Fibroblast of skin of right quadriceps (primary cell): ENCODE measurements around the gene EFL1.
"Not testable (repeated sequence)": the region's sequence is repeated elsewhere in the genome, so short reads cannot be mapped to it uniquely, and the experiment has no call there.

Experiments
- DNase-seq: peaks from one replicate; pipeline ENCODE4 v3.0.0-alpha.2; 2013

Gene EFL1

DNA sequence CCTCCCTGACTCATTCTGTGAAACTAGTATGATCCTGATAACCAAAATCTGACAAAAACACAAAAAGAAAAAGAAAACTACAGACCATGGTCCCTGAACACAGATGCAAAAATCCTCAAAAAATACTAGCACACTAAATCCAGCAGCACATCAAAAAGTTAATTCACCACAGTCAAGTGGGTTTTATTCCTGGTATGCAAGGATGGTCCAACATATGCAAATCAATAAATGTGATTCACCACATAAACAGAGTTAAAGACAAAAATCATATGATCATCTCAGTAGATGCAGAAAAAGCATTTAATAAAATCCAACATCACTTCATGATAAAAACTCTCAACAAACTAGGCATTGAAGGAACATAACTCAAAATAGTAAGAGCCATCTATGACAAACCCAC lies 12.9 kb upstream of the EFL1 start:
- DNase-seq, result no peak

DNA sequence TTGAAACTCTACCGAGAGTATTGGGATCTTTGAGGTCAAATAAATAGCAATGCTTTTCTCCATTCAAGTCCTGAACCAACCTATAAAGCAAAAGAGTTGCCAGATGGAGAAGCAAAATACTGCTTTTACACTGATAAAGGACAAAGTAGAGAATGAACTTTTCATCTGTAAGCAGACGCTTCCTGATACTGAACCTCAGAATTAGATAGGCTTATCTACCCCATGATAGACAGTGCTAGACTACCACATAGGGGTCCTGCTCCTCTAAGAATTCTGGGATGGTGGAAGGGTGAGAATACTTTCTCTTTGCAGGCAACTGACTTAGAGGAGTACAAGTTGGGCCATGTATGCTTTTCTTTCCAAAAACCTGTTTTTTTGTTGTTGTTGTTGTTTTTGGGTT lies 9.6 kb upstream of the EFL1 start:
- no peak for DNase-seq

DNA sequence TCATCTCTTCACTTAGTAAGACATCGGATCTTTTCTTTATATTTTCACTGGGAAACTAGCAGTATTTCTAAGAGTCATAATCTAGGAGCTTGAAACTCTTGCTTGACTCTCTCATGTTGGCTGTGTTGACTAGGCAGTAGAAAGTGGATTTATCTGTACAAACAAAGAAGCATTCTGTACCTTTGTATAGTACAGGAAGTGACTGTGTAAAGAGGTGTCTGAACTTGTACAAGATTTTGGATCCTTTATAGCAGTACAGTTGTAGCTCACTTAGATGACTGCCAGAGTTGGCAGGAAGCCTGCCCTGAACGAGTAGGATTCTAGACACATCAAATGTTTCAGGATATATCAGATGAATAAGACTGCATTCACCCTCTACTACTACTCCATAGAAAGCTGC lies 5.9 kb upstream of the EFL1 start:
- DNase-seq, result not testable (repeated sequence)

DNA sequence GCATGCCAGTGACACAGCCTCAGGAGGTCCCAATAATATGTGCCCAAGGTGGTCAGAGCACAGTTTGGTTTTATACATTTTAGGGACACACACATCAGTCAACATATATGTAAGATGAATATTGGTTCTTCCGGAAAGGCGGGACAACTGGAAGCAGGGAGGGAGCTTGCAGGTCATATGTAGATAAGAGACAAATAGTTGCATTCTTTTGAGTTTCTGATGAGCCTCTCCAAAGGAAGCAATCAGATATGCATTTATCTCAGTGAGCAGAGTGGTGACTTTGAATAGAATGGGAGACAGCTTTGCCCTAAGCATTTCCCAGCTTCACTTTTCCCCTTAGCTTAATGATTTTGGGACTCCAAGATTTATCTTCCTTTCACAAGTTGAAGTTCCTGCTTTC lies 4.6 kb upstream of the EFL1 start:
- DNase-seq, result not testable (repeated sequence)

DNA sequence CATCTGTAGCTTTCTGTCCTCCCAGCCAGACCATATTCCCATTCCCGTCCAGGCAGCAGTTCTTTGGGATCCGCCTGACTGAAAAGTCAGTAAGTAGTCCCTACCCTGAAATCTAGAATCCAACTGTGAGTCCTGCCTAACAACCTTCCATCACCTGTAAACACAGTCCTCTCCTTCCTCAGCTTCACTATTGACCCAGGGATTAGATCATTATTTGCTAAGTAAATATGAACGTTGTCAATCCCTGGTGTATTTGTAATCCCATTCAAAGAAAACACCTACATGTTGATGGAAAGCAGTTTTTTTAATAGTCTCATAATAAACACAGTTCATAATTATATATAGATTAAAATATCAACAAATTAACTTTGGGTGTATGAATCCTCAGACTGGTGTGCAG lies 816 bp upstream of the EFL1 start:
- DNase-seq, result no peak

DNA sequence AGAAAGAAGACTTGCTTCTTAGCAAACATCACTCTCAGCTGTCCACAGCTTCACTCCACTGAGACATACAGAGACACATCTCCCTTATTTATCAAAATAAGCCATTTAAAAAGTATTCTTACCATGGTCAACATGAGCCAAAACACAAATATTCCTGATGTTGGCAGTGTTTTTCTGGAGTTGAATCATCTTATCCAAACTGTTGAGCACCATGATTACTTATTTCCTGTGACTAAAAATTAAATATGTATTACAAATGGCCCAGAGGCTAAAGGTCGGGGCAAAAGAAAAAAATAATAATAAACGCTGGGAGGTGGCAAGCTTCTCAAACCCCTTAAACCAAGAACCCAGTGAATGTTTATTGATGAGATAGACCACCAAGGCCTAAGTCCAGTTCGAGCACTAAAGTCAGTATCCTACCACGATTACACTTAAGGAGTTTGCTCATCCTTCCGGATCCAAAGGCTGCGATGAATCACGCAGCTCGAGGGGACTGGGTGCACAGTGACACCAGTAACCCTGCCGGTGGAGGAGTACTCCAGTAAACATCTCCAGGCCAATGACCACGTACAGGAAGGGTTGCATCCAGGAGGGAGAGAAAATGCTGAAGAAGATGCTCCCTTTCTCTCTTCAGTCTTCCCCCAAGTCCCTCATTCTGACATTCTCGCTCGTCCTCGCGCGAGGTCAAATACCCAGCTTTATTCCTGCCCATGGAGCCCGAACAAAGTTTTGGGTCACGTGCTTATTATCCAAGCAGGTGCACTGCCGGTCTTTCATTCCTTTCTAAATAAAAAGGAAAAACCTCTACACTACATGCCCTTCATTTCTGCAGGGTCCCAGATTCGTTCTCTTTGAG lies 740 bp downstream of the EFL1 start:
- DNase-seq, result peak; percentile 48

DNA sequence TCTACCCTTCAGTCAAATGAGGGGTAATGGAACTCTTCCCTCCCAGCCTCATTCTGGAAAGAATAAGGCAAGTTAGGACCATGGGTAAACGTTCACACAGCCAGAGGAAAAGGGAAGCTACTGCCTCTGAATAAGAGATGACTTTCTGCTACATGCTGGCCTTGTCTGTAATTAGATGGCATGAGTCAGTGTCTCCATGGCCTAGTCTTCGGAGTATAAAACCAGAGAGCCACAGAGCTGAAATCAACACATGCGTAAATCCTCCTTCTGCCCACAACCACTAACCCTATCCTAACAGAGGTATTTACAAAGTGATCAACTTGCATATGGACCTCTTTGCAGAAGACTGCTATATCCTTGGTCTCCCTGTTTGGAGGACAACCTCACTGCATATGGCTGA lies 14.3 kb downstream of the EFL1 start:
- DNase-seq, result peak; percentile 45

DNA sequence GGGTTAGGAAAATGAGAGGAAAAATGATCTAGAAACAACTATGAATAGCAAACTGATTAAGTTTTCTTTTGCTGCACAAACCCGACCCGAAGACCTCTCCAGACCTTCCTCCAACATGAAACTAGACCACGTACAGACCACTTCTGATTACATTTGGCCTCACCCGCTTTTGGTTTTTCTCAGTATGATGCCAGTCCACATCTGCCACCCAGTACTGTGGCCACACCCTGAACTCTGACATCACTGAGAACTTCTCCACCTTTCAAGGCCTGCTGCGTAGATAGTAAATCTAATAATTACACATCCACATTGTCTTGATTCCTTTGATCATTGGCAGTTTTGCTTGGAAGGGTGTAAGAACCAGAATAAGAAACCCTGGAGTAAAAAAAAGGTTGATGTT lies 16.6 kb downstream of the EFL1 start:
- not testable (repeated sequence) for DNase-seq

DNA sequence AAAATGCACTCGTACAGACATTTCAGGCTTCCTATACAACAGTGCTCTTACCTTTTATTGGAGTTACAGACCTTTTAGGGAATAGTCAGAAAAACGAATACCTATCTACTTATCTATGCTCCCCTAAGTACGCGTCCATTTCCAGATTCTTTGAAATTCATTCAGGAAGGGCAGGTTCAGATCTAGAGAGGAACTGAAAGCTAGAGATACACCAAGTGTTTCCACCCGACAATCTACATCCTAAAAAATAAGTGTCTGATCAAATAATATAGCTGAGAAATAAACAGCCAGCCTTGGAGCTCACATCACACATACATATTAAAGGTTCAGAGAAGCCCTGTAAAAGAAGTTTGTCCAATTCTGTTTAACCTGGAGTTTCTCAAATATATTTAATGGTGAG lies 18.9 kb downstream of the EFL1 start:
- not testable (repeated sequence) for DNase-seq

DNA sequence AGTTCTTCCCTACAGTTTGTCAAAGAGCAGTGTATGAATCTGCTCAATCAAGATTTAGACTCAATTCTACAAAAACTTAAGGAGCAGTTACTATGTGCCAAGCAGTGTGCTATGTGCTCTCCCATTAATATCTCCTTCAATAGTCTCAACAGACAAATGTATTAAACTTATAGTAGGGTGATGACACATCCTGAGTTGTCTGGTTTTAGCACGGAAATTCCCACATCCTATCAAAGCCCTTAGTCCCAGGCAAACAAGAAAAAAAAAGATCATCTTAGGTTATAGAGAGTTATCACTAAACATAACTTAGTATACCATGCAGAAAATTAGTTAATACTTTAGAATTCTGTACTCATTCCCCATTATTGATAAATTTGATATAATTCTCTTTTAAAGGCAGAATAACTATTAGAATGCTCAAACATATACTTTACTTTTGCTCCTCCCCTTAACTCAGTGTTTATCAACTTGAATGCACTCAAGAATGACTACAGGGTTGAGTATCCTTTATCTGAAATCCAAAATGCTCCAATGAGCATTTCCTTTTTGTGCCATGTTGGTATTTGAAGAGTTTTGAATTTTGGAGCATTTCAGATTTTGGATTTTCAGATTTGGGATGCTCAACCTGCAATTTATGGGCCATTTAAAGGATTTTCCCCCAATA lies 20.6 kb downstream of the EFL1 start:
- peak; percentile 34 for DNase-seq

DNA sequence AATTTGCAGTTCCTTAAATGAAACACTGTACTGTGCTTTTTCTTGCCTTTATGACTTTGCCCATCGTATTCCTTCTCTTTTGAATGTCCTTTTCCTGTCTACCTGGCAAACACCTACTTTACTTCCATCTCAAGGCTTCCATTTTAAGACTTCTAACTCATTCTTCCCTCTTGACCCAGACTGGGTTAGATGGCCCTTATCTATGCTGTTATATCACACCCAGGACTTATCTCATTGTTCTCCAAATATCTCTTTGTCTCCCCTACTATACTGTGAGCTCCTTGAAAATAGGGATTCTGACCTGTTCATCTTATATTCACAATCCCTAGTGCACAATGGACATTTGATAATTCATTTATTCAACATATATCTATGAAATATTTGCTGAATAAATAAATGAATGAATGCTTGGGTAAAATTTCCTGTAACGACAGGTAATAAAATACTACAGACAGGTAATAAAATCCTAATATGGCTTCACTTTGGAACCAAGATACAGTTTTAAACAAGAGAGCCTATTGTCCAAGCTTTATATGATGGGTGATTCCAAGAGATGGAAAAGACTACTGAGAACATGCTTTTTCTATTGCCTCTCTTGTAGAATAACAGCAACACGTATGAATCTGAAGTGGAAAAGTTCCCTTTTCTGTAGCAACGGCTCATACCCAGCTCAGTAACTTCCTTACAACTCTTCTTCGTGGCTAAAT lies 22.7 kb downstream of the EFL1 start:
- DNase-seq, result no peak

DNA sequence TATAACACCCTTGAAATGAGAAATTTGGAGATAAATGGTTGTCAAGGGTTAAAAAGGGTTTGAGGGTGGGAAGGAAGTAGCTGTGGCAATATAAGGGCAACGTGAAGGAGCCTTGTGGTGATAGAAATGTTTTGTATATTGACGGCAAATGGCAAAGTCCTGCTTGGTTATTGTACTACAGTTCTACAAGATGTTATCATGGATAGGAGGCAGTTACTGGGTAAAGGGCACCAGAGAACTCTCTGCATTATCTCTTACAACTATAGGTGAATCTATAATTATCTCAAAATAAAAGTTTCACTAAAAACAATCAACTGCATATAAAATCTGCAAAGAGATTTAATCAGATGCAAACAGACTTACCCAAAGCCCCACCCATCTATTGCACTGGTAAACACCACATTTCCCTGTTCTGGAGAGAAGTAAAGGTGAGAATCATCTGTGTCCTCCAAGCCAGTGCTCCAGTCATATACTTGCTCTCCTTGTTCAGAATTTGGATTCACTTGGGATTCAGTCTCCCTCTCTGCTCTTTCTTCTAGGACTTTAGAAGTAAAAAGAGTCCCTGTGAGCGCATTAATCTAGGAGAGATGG lies 24.5 kb downstream of the EFL1 start:
- not testable (repeated sequence) for DNase-seq

DNA sequence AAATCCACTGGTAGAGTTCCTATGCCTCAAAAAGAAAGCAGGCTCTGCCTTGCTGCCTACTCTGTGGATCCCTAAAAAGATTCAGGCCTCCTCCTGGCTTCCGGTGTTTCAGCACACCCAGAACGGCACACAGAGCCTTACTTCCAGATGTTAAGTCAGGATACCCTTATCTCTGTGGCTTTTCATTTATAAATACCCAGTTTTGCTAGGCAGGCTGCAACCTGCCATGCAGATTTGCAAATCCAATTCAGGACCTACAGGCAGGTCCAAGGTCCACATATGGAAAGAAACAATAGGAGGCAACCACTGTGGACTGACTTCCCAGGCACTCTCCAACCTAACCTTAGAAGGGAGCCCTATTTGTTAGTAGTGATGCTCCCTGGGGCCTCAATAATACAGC lies 30.7 kb downstream of the EFL1 start:
- DNase-seq, result no peak

DNA sequence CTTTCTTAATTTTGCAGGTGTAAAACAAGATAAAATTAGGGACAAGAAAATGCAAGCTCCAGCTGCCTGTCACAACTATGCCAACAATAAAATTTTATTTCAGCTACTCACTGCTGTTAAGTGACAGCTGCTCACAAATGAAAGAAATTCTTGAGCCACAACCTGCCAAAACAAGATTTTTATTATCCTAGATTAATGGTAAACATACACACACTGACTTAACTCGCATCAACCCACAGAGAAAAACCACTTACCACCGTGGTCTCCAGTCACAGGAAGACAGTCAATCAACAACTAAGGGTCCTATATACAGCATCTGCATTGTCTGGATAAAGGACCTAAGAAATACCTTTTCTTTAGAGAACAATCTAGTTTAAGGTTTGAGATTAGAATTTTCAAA lies 31.3 kb downstream of the EFL1 start:
- no peak for DNase-seq

DNA sequence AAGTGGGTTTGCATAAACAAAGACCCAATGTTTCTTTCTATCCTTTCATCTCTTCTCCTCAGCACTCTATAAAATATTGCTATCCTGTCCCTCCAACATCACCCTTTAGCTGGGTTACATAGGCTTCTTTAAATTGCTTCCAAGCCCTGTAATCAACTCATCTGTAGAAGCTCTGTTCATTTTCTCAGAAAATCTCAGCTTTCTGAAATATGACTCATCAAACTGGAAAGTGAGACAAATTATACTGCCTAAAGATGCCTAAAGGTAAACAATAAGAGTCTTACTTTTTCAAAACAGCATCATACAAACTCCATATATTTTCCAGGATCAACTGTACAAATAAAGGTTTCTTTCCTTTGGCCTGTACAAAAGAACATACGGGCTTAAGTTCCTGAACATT lies 33.8 kb downstream of the EFL1 start:
- peak; percentile 3 for DNase-seq

DNA sequence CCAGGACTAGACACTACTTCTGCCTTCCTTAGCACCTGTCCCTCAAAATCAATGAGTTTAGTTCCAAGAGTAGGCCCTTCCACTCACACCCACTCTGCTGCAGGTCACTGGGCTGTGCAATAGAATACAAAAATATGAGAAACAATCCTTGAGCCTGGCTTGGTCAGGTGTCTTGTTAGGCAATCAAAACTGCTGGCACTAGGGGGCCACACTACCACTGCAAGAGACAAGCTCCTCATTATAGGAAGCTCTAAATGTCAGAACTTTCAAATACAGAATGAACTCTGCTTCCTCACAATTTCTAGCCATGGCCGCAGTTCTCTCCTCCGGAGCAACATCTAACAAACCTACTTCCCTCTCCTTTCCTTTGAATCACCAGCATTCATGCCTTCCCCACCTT lies 41.0 kb downstream of the EFL1 start:
- peak; percentile 6 for DNase-seq

DNA sequence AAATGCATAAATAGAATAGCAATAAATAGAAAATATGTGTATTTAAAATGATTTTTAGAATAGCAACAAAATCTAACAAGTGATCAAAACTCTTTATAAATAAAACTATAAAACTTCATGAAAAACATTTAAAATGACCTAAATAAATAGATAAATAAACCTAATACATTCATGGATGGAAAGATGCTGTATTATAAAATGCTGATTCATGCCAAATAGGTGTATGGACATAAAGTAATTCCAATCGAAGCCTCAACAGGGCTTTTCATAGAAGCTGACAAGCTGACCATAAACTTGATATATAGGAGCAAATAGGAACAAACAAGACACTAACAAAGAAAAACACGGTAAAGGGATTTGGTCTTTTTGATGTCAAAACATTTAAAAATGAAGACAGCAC lies 46.4 kb downstream of the EFL1 start:
- DNase-seq, result not testable (repeated sequence)

DNA sequence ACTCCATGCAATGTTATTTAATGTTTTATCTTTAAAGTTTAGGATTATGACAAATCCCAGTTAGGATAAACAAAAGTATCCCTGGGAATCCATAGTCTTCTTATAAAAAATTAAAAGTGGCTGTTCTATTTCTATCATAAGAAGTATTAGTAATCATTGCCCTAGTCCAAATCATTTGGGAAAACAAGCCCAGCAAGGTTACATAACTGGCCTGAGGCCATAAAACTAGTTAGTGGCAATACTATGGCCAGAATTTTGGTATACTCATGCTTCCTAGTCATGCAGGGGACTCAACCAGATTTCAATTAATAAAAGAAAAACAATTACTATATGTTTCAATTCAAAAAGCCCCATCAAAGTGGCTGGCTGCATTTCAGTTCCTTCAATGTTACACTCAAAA lies 50.3 kb downstream of the EFL1 start:
- DNase-seq, result not testable (repeated sequence)

DNA sequence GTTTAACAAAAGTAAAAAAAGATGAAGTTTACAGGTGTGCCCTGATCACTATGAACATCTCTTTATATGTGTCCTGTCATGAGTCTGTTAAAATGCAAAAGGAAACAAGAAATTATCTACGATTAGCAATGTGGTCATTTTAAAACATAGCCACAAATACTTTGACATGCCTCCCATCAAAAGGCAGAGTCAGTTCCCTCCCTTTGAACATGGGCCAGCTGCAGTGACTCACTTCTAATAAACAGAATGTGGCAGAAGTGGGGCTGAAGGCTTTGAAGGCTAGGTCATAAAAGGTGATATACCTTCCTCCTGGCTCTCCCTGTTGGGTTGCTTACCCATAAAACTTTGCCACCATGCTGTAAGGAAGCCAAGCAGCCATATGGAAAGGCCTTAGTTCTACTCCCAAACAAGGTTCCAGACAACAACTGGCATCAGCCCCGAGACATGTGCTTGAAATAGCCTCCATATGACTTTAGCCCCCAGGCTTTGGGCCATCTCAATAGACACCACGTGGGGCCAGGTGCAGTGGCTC lies 52.4 kb downstream of the EFL1 start:
- DNase-seq, result peak; percentile 6

DNA sequence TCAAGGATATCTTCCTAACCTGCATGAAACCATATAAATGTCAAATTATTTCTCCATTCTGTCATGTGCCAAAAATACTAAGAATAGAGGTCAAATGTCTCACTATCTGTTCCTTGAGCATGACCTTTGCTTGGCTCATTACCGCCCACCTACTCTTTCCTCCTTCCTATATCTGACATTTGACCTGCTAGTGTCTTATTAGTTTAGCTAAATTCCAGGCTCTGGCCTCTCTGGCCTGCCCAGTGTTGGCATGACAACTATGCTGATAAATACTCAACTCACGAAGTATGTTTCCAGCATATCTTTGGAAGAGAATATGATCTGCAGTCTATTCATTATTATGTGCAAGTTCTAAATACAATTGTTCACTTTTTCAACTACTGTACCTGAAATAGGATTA lies 58.0 kb downstream of the EFL1 start:
- not testable (repeated sequence) for DNase-seq

DNA sequence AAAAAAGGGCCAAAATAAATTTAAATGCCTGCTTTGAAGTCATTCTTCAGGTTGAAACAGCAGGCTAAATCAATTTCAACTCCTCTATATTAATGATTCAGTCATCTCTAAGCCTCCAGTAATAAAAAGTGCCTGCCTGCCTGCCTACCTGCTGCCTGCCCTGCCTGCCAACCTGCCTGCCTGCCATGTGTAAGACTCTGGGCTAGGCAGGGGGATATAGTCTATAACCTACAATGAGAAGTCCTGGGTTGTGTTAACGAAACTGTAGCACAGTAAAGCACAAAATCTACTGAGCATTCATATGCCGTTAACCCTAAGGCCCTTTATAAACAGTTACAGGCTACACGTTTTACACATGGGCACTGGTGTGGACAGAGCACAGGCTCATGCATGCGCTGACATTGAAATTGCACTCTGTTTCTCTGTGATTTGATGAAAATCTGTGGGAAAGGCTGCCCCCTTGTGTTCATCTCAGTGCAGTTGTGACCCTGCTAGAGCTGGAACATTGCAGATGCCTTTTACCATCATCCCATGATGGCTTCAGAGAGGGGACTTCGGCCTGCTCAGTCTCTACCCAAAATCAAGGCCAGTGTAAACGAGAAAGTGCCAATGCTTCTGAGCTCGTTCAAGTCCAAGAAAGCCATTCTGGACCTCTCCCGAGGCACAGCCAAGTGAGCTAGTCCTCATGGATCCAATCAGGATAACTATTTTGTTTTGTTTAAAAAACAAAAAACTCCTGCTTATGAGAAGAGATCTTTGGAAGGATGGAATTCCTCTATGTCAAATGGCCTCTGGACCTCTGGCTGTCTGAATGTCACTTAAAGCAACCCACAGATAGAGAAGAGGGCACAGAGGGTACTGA lies 64.6 kb downstream of the EFL1 start:
- DNase-seq, result peak; percentile 78

DNA sequence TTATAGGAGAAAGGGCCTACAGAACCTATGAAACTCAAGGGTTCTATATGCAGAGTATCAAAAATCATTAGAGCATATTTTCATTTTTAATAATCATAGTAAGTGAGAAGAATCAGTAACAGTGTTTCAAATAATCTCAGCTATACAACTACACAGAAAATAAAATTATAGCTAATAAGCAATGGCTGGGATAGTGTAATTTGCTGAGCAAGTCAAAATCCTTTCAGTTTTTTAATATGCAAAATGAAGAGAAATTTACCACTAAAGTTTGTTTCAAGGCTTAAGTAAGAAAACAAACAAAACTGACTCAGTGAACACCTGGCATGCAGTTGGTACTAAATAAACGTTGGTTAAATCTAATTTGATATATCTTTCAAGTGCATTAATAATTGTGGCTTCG lies 66.2 kb downstream of the EFL1 start:
- no peak for DNase-seq
